WTC11 (cell line): Measurements from ENCODE around the gene DHRSX.

Source experiments
- TF ChIP-seq, protein P1 (sequence below): sonication (generic); formaldehyde crosslinking; IDR thresholded peaks from 2 replicates; pipeline ENCODE4 v1.8.1; 2022; ENCODE audit warnings: low read depth, missing genetic modification reagents, borderline replicate concordance
- TF ChIP-seq, protein P2 (sequence below): fragments of 200-600 bp; IDR thresholded peaks from 2 replicates; pipeline ENCODE4 v1.8.0; 2022; ENCODE audit warnings: antibody characterized with exemption

DNA sequence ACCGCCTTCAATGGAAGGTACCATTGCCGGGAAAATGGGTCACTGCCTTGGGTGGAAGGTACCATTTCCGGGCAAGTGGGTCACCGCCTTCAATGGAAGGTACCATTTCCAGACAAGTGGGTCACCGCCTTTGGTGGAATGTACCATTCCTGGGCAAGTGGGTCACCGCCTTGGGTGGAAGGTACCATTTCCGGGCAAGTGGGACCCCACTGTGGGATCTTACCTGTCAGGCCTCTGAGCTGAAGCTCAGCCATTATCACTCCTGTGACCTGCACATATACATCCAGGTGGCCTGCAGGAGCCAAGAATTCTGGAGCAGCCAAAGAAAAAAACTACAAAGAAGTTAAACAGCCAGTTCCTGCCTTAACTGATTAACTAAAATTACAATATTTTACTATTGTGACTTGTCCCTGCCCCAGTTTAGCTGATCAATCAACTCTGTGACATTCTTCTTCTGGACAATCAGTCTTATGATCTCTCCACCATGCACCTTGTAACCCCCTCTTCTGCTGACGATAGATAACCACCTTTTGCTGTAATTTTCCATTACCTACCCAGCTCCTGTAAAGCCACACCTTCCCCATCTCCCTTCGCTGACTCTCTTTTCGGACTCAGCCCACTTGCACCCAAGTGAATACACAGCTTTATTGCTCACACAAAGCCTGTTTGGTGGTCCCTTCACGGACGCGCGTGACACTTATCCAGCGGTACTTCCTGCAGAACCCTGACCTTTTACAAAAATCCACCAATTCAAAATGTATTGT lies 313.2 kb downstream of the DHRSX start:
- TF ChIP-seq, protein P1, sequence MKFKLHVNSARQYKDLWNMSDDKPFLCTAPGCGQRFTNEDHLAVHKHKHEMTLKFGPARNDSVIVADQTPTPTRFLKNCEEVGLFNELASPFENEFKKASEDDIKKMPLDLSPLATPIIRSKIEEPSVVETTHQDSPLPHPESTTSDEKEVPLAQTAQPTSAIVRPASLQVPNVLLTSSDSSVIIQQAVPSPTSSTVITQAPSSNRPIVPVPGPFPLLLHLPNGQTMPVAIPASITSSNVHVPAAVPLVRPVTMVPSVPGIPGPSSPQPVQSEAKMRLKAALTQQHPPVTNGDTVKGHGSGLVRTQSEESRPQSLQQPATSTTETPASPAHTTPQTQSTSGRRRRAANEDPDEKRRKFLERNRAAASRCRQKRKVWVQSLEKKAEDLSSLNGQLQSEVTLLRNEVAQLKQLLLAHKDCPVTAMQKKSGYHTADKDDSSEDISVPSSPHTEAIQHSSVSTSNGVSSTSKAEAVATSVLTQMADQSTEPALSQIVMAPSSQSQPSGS (CRISPR knock-in tag): no peak
- TF ChIP-seq, protein P2, sequence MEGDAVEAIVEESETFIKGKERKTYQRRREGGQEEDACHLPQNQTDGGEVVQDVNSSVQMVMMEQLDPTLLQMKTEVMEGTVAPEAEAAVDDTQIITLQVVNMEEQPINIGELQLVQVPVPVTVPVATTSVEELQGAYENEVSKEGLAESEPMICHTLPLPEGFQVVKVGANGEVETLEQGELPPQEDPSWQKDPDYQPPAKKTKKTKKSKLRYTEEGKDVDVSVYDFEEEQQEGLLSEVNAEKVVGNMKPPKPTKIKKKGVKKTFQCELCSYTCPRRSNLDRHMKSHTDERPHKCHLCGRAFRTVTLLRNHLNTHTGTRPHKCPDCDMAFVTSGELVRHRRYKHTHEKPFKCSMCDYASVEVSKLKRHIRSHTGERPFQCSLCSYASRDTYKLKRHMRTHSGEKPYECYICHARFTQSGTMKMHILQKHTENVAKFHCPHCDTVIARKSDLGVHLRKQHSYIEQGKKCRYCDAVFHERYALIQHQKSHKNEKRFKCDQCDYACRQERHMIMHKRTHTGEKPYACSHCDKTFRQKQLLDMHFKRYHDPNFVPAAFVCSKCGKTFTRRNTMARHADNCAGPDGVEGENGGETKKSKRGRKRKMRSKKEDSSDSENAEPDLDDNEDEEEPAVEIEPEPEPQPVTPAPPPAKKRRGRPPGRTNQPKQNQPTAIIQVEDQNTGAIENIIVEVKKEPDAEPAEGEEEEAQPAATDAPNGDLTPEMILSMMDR: no peak
